K562 (cell line): Measurements from ENCODE around the gene IBA57. TPM values are rescaled to one million over a fixed set of nuclear protein-coding genes. Genes with fewer than 3 reads are reported as not detected.

Source experiments
- BRD4 ChIP-seq: fragments of 200-600 bp; sonication (generic); IDR thresholded peaks from 2 replicates; pipeline ENCODE4 v1.6.1; 2017; ENCODE audit warnings: inconsistent platforms
- C11orf30 ChIP-seq: fragments of 450-650 bp; IDR thresholded peaks from 2 replicates; pipeline ENCODE4 v1.6.1; 2016; ENCODE audit warnings: low read depth, mild to moderate bottlenecking
- EP300 ChIP-seq: IDR thresholded peaks from 2 replicates; pipeline ENCODE4 v1.6.1; 2012; ENCODE audit warnings: low read length, improper control_type of control experiment
- FOXK1 ChIP-seq: sonication (generic); formaldehyde crosslinking; IDR thresholded peaks from 2 replicates; pipeline ENCODE4 v1.8.0; 2022; ENCODE audit warnings: missing genetic modification reagents, mild to moderate bottlenecking, borderline replicate concordance
- GTF2F1 ChIP-seq: IDR thresholded peaks from 2 replicates; pipeline ENCODE4 v1.6.1; 2011; ENCODE audit warnings: low read depth, low read length, improper control_type of control experiment
- ILK ChIP-seq: fragments of 450-650 bp; IDR thresholded peaks from 2 replicates; pipeline ENCODE4 v1.6.1; 2016; ENCODE audit warnings: missing genetic modification characterization, low read depth, mild to moderate bottlenecking, missing compliant biosample characterization, moderate library complexity, borderline replicate concordance
- MAFF ChIP-seq: IDR thresholded peaks from 2 replicates; pipeline ENCODE4 v1.6.1; 2012; ENCODE audit warnings: low read length, improper control_type of control experiment
- MAFG ChIP-seq: fragments of 450-650 bp; conservative IDR thresholded peaks from 2 replicates; pipeline ENCODE4 v1.6.1; 2016; ENCODE audit warnings: missing genetic modification characterization, missing compliant biosample characterization
- MECOM ChIP-seq: fragments of 250-450 bp; sonication (Bioruptor Pico); IDR thresholded peaks from 2 replicates; pipeline ENCODE4 v1.8.0; 2022; ENCODE audit warnings: inconsistent platforms
- NFRKB ChIP-seq: fragments of 450-650 bp; IDR thresholded peaks from 2 replicates; pipeline ENCODE4 v1.6.1; 2016; ENCODE audit warnings: low read depth
- NR4A1 ChIP-seq, 2 experiments: fragments of 250-450 bp in 1 of 2; fragments of 450-650 bp in 1 of 2; sonication (Bioruptor Pico) in 1 of 2; IDR thresholded peaks; 2 replicates each; pipeline versions ENCODE4 v1.4.0 to v1.6.1; 2016 to 2020; ENCODE audit warnings: mild to moderate bottlenecking in 2 of 2, missing compliant biosample characterization in 1 of 2, missing genetic modification characterization in 1 of 2, moderate library complexity in 1 of 2
- PHF20 ChIP-seq: fragments of 450-650 bp; IDR thresholded peaks from 2 replicates; pipeline ENCODE4 v1.6.1; 2018; ENCODE audit not compliant: partially characterized antibody
- SLC30A9 ChIP-seq: fragments of 250-450 bp; sonication (Bioruptor Pico); IDR thresholded peaks from 2 replicates; pipeline ENCODE4 v1.8.0; 2022; ENCODE audit warnings: mild to moderate bottlenecking, moderate library complexity
- SMAD2 ChIP-seq: fragments of 150-350 bp; IDR thresholded peaks from 2 replicates; pipeline ENCODE4 v1.6.1; 2014; ENCODE audit warnings: low read depth, mild to moderate bottlenecking, low read length
- SP1 ChIP-seq: sonication (generic); formaldehyde crosslinking; IDR thresholded peaks from 2 replicates; pipeline ENCODE4 v1.8.1; 2022; ENCODE audit warnings: mild to moderate bottlenecking, missing genetic modification reagents
- STAT5B ChIP-seq: fragments of 250-450 bp; sonication (Bioruptor Pico); IDR thresholded peaks from 2 replicates; pipeline ENCODE4 v1.8.0; 2021; ENCODE audit warnings: mild to moderate bottlenecking, inconsistent platforms
- ZNF3 ChIP-seq: fragments of 250-450 bp; sonication (Bioruptor Pico); IDR thresholded peaks from 2 replicates; pipeline ENCODE4 v1.5.0; 2021; ENCODE audit warnings: mild to moderate bottlenecking, moderate library complexity
- polyA plus RNA-seq, 8 experiments: library from polyadenylated mRNA; depleted of rRNA in 4 of 8; stranded (reverse) in 5 of 8; unstranded in 3 of 8; fragments of >200 nt; fragmentation: Nextera tagmentation in 2 of 8; fragmentation: Illumina TruSeq in 1 of 8; extraction: Ambion mirVana in 2 of 8; extraction: Trizol in 1 of 8; gene quantifications; 2 replicates each; pipeline versions ENCODE4 v1.2.1 to v1.2.3, GENCODE V29; 2011 to 2014; ENCODE audit warnings: inconsistent platforms in 1 of 8, missing spikeins in 1 of 8
- total RNA-seq, 7 experiments: library from RNA; depleted of rRNA in 6 of 7; stranded (reverse); fragments of >200 nt in 6 of 7; fragmentation: Illumina TruSeq in 2 of 7; extraction: Trizol in 2 of 7; gene quantifications; 2 replicates each; pipeline versions ENCODE4 v1.2.1 to v1.2.3, GENCODE V29; 2011 to 2021; ENCODE audit warnings: low replicate concordance in 1 of 7
- TF ChIP-seq, protein P1 (sequence below): fragments of 450-650 bp; formaldehyde crosslinking; conservative IDR thresholded peaks from 2 replicates; pipeline ENCODE4 v1.4.0; 2022; ENCODE audit warnings: mild to moderate bottlenecking, missing genetic modification characterization
- TF ChIP-seq, protein P2 (sequence below): sonication (generic); formaldehyde crosslinking; IDR thresholded peaks from 2 replicates; pipeline ENCODE4 v1.8.0; 2022; ENCODE audit warnings: missing genetic modification reagents, mild to moderate bottlenecking, moderate library complexity, borderline replicate concordance
- TF ChIP-seq, protein P3 (sequence below): fragments of 450-650 bp; conservative IDR thresholded peaks from 2 replicates; pipeline ENCODE4 v1.6.1; 2016; ENCODE audit warnings: missing genetic modification characterization, low read depth, mild to moderate bottlenecking, control low read depth, missing compliant biosample characterization
- TF ChIP-seq, protein P4 (sequence below): fragments of 450-650 bp; IDR thresholded peaks from 2 replicates; pipeline ENCODE4 v1.6.1; 2016; ENCODE audit warnings: antibody characterized with exemption

IBA57 gene
- total and polyA plus RNA-seq, 9 of the 15 experiments (the other 6 are each of a cell fraction or from before 2014, with no cell fraction given) = 0.77 to 15.5 (median 2.7) TPM

DNA sequence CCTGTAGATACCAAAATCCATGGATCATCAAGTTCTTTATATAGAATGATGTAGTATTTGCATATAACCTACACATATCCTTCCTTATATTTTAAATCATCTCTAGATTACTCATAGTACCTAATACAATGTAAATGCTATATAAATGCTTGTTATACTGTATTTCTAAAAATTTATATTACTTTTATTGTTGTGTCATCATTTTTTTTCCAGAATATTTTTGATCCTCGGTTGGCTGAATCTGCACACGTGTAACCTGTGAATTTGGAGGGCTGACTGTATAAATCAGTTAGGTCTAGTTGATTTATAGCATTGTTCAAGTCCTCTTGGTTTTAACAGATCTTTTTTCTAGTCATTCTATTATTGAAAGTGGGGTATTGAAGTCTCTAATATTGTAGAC, 65.6 kb downstream of the IBA57 start (continued):
- TF ChIP-seq, protein P1, sequence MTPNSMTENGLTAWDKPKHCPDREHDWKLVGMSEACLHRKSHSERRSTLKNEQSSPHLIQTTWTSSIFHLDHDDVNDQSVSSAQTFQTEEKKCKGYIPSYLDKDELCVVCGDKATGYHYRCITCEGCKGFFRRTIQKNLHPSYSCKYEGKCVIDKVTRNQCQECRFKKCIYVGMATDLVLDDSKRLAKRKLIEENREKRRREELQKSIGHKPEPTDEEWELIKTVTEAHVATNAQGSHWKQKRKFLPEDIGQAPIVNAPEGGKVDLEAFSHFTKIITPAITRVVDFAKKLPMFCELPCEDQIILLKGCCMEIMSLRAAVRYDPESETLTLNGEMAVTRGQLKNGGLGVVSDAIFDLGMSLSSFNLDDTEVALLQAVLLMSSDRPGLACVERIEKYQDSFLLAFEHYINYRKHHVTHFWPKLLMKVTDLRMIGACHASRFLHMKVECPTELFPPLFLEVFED (CRISPR knock-in tag) = no peak
- TF ChIP-seq ZNF3 (CRISPR knock-in tag) = no peak
- no peak for TF ChIP-seq MECOM (CRISPR knock-in tag)
- TF ChIP-seq, protein P2, sequence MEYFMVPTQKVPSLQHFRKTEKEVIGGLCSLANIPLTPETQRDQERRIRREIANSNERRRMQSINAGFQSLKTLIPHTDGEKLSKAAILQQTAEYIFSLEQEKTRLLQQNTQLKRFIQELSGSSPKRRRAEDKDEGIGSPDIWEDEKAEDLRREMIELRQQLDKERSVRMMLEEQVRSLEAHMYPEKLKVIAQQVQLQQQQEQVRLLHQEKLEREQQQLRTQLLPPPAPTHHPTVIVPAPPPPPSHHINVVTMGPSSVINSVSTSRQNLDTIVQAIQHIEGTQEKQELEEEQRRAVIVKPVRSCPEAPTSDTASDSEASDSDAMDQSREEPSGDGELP (CRISPR knock-in tag) = no peak
- TF ChIP-seq PHF20 = no peak
- TF ChIP-seq NR4A1 (CRISPR knock-in tag; IDR thresholded peaks at IDR 0.05) = no peak
- TF ChIP-seq NR4A1 (tag; IDR thresholded peaks at IDR 0.05) = no peak
- no peak for TF ChIP-seq SLC30A9
- peak; percentile 83 for TF ChIP-seq MAFG (tag)
- no peak for TF ChIP-seq NFRKB
- TF ChIP-seq GTF2F1 = no peak
- TF ChIP-seq ILK (tag) = no peak
- TF ChIP-seq, protein P3, sequence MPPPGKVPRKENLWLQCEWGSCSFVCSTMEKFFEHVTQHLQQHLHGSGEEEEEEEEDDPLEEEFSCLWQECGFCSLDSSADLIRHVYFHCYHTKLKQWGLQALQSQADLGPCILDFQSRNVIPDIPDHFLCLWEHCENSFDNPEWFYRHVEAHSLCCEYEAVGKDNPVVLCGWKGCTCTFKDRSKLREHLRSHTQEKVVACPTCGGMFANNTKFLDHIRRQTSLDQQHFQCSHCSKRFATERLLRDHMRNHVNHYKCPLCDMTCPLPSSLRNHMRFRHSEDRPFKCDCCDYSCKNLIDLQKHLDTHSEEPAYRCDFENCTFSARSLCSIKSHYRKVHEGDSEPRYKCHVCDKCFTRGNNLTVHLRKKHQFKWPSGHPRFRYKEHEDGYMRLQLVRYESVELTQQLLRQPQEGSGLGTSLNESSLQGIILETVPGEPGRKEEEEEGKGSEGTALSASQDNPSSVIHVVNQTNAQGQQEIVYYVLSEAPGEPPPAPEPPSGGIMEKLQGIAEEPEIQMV (tag) = no peak
- TF ChIP-seq FOXK1 (CRISPR knock-in tag) = no peak
- peak; percentile 84 for TF ChIP-seq C11orf30
- TF ChIP-seq SP1 (CRISPR knock-in tag) = no peak
- no peak for TF ChIP-seq SMAD2
- TF ChIP-seq EP300 = no peak
- TF ChIP-seq STAT5B (CRISPR knock-in tag) = no peak
- no peak for TF ChIP-seq BRD4
- TF ChIP-seq MAFF = peak; percentile 84
- TF ChIP-seq, protein P4, sequence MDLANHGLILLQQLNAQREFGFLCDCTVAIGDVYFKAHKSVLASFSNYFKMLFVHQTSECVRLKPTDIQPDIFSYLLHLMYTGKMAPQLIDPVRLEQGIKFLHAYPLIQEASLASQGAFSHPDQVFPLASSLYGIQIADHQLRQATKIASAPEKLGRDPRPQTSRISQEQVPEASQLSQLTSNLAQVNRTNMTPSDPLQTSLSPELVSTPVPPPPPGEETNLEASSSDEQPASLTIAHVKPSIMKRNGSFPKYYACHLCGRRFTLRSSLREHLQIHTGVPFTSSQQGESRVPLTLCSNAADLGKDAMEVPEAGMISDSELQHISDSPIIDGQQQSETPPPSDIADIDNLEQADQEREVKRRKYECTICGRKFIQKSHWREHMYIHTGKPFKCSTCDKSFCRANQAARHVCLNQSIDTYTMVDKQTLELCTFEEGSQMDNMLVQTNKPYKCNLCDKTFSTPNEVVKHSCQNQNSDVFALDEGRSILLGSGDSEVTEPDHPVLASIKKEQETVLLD = no peak
